Esophagus squamous epithelium (tissue), 5 donors: ENCODE data around the gene CDK6. TPM values are rescaled to one million over a fixed set of nuclear protein-coding genes. Genes with fewer than 3 reads are reported as not detected.

ENCODE experiments used
- DNase-seq: peaks from one replicate; lab custom pipeline; 2025; lab: John Stamatoyannopoulos, UW
- H3K27ac ChIP-seq, 4 donors: fragments of 200-600 bp; sonication (generic); one replicate each; pipeline ENCODE4 v1.5.1; 2016 to 2019; ENCODE audit warnings: mild to moderate bottlenecking in 1 of 4
- H3K27me3 ChIP-seq, 4 donors: fragments of 200-600 bp; sonication (generic); 1 replicate in 3 of 4; 2 replicates in 1 of 4; pipeline versions ENCODE4 v1.5.1 to v1.6.0; 2017 to 2021; ENCODE audit warnings: antibody characterized with exemption in 1 of 4
- H3K36me3 ChIP-seq, 3 donors: fragments of 200-600 bp; sonication (generic); one replicate each; pipeline ENCODE4 v1.5.1; 2016 to 2019
- H3K4me1 ChIP-seq, 3 donors: fragments of 200-600 bp; sonication (generic); one replicate each; pipeline ENCODE4 v1.5.1; 2017 to 2019
- H3K4me3 ChIP-seq, 4 donors: fragments of 200-600 bp; sonication (generic); 1 replicate in 3 of 4; 2 replicates in 1 of 4; pipeline ENCODE4 v1.5.1; 2016 to 2019; ENCODE audit warnings: mild to moderate bottlenecking in 2 of 4, moderate library complexity in 1 of 4
- H3K9me3 ChIP-seq, 3 donors: fragments of 200-600 bp; sonication (generic); one replicate each; pipeline ENCODE4 v1.5.1; 2016 to 2019
- POLR2A ChIP-seq, 4 donors: fragments of 450-650 bp; IDR thresholded peaks; one replicate each; pipeline ENCODE4 v1.6.1; 2017; ENCODE audit warnings: antibody characterized with exemption in 4 of 4, mild to moderate bottlenecking in 4 of 4, moderate library complexity in 3 of 4
- WGBS, 2 donors: methylation state at CpG; one replicate each; pipeline ENCODE4 v1.1.5; 2018; 5-methylcytosine and 5-hydroxymethylcytosine counted together
- intact Hi-C: fragments of 100-400 bp; cut with DNase I; formaldehyde crosslinking; loops from one replicate; pipeline ENCODE4 v1.15.0; 2022
- total RNA-seq, 4 donors: library from RNA; depleted of rRNA; stranded (reverse); fragments of >200 nt; gene quantifications; one replicate each; pipeline ENCODE4 v1.1.0, GENCODE V29; 2016
- TF ChIP-seq, protein P1 (sequence below), 6 experiments: fragments of 450-650 bp in 4 of 6; fragments of 200-600 bp in 2 of 6; sonication (generic) in 2 of 6; IDR thresholded peaks; one replicate each; pipeline ENCODE4 v1.5.1; 2016 to 2019; ENCODE audit warnings: antibody characterized with exemption in 6 of 6, mild to moderate bottlenecking in 4 of 6, moderate library complexity in 4 of 6
- donor health status: DM: yes; HTN: yes; CAD: no.

The CDK6 gene
- total RNA-seq, 4 donors from 2014 or later = 15.6 to 59.2 (median 32.4) TPM

DNA sequence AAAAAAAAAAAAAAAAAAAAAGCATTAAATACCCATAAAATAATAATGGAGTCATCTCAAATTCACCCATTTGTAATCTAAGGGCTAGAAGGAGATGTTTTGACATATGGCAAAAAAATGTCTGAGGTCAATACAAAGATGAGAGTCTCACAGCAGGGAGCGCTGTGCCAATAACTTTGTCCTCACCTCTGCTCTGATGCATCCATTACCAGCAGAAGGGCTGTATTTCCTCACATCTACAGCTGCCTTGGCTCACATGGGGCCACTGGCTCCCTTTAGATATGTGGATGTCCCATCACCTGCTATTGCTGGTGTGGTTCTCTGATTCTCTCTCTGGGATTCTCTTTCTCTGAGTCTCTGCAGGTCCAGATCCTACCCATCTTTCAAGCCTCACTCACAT is 155.9 kb downstream of the CDK6 start:
- TF ChIP-seq, protein P1, sequence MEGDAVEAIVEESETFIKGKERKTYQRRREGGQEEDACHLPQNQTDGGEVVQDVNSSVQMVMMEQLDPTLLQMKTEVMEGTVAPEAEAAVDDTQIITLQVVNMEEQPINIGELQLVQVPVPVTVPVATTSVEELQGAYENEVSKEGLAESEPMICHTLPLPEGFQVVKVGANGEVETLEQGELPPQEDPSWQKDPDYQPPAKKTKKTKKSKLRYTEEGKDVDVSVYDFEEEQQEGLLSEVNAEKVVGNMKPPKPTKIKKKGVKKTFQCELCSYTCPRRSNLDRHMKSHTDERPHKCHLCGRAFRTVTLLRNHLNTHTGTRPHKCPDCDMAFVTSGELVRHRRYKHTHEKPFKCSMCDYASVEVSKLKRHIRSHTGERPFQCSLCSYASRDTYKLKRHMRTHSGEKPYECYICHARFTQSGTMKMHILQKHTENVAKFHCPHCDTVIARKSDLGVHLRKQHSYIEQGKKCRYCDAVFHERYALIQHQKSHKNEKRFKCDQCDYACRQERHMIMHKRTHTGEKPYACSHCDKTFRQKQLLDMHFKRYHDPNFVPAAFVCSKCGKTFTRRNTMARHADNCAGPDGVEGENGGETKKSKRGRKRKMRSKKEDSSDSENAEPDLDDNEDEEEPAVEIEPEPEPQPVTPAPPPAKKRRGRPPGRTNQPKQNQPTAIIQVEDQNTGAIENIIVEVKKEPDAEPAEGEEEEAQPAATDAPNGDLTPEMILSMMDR (IDR thresholded peaks at IDR 0.05) = no peak
- no peak for TF ChIP-seq POLR2A (IDR thresholded peaks at IDR 0.05)
- H3K4me3 ChIP-seq = no peak overlapping the region
- no peak overlapping the region for H3K27ac ChIP-seq
- no peak for DNase-seq
- no peaks in the 10 kb centered on the region for H3K36me3 ChIP-seq
- WGBS, 2 donors = 100% methylated on average over 1 of the region's 1 CpG
- H3K4me1 ChIP-seq = peaks cover 0 to 16% (median 5%) of the 10 kb centered on the region in 3 donors
- H3K9me3 ChIP-seq = no peaks in the 10 kb centered on the region
- H3K27me3 ChIP-seq = no peaks in the 10 kb centered on the region
- intact Hi-C loops = no loop called here

DNA sequence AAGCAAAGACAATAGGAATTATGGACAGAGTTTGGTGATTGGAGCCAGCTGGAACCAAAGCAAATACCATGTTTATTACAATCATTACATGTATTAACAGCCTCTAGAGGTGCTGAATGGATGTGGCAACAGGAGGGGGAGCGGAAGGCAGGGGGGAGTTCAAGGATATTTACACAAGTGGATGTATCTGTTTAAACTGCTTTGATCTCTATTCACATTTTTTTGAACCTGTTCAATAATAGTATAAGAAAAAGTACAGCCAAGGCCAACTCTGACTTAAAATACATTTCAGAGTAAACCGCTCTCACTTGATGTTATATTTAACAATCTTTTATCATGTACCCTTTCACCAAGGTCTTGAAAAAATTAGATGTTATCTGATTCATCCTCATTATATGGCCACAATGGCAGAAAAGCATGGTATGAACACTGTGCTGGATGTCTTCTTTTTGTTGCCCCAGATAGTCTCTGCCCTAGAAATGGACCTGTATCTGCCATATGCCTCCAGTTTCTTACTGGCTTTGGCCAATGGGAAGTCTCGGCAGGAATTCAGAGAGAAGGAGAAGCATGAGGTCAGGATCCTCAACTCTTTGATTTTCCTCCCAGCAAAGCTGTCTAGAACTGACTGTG is 158.0 kb downstream of the CDK6 start:
- WGBS, 2 donors = 69 to 86% methylated on average over 3 of the region's 3 CpGs
- Histone ChIP-seq H3K4me3 (no peak overlapping the region), H3K4me1 (peaks cover 0 to 7% (median 5%) of the 10 kb centered on the region in 3 donors), H3K27ac (no peak overlapping the region), H3K36me3 (no peaks in the 10 kb centered on the region), H3K9me3 (no peaks in the 10 kb centered on the region), H3K27me3 (no peaks in the 10 kb centered on the region)
- intact Hi-C loops = no loop called here
- DNase-seq = no peak
- no peak for TF ChIP-seq POLR2A (IDR thresholded peaks at IDR 0.05)

DNA sequence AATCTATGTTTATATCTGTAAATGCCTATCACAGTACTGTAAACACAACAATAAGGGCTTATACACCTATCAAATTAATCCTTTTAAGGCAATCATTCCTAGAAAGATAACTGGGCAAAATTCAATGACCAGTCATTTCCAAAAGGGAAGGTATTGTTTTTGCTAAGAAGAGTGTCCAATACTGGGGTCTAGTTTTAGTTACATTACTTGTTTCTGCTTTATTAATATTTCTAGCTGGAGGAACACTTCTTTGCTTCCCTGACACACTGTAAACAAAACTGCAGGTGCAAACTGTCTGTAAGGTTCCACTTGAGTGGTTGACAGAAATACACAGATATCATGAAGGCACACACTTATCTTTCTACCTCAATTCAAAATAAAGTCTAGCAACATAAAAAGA is 162.0 kb downstream of the CDK6 start:
- no peak for TF ChIP-seq POLR2A (IDR thresholded peaks at IDR 0.05)
- TF ChIP-seq, protein P1 (IDR thresholded peaks at IDR 0.05) = no peak
- peaks cover 0 to 9% (median 0%) of the 10 kb centered on the region in 3 donors for H3K36me3 ChIP-seq
- peaks cover 0 to 5% (median 0%) of the 10 kb centered on the region in 3 donors for H3K4me1 ChIP-seq
- intact Hi-C loops = no loop called here
- H3K4me3 ChIP-seq = no peak overlapping the region
- H3K9me3 ChIP-seq = no peaks in the 10 kb centered on the region
- no peaks in the 10 kb centered on the region for H3K27me3 ChIP-seq
- DNase-seq = no peak
- H3K27ac ChIP-seq = no peak overlapping the region

DNA sequence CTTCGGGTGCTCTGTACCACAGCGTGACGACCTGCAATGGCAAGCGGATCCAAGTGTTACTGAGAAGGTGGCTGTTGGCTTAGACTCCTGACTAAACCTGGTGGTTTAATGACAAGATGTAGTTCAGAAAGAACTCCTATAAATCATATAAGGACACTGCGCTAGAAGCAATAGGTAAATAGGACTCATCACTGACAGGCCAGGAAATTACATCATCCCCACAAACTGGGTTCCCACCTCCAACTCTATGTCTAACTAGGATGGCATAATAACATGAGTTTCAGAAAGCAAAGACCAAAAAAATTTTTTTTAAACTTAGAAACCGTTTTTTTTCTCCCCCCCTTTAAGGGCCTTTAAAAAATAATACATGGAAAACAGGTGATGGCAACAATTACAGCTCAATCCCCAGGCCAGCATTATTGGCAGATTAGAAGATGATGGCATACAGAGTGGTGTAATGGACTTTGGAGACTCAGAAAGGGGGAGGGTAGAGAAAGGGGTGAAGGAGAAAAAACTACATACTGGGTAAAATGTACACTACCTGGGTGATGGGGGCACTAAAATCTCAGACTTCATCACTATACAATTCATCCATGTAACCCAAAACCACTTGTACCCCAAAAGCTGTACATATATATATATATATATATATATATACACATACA is 164.7 kb downstream of the CDK6 start:
- WGBS, 2 donors = 88 to 91% methylated on average over 6 of the region's 6 CpGs
- intact Hi-C loops = no loop called here
- Histone ChIP-seq H3K27ac (no peak overlapping the region), H3K4me3 (no peak overlapping the region), H3K9me3 (no peaks in the 10 kb centered on the region), H3K27me3 (no peaks in the 10 kb centered on the region), H3K36me3 (peaks cover 0 to 17% (median 0%) of the 10 kb centered on the region in 3 donors), H3K4me1 (peaks cover 0 to 16% (median 0%) of the 10 kb centered on the region in 3 donors)
- TF ChIP-seq, protein P1 (IDR thresholded peaks at IDR 0.05) = no peak
- no peak for TF ChIP-seq POLR2A (IDR thresholded peaks at IDR 0.05)
- no peak for DNase-seq

DNA sequence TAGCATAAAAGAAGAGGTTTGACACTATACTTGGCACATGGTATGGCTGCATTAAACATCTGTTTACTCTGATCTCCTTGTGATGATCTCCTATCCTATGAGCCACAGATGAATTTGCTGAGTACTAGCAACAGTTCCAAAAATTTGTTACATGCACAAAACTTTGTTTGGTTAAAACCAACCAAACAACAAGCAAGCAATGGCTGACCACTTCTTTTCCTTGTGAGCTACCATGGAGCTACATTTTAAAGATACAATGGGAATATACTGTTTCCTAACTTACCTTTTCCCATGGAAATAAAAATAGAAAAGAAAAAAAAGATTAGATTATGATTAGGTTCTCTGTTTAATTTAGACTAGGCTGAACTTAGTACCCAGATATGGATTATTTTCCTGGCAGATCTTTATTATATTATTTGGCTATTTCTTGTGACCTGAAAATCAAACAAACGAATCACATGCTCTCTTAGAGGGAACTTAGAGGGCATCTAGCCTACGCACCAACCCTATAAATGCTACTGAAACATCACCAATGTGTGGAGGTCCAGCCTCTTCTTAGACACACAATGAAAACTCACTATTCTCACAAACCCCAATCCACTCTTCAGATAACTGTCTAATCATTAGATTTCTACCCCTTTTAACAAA is 166.0 kb downstream of the CDK6 start:
- peaks cover 0 to 16% (median 0%) of the 10 kb centered on the region in 3 donors for H3K4me1 ChIP-seq
- WGBS, 2 donors = 88 to 97% methylated on average over 2 of the region's 2 CpGs
- TF ChIP-seq, protein P1 (IDR thresholded peaks at IDR 0.05) = no peak
- no peak for TF ChIP-seq POLR2A (IDR thresholded peaks at IDR 0.05)
- intact Hi-C loops = no loop called here
- no peak for DNase-seq
- H3K9me3 ChIP-seq = no peaks in the 10 kb centered on the region
- no peak overlapping the region for H3K4me3 ChIP-seq
- H3K36me3 ChIP-seq = peaks cover 0 to 17% (median 0%) of the 10 kb centered on the region in 3 donors
- no peaks in the 10 kb centered on the region for H3K27me3 ChIP-seq
- H3K27ac ChIP-seq = no peak overlapping the region
